GM19043 (cell line): ENCODE data around the gene PTPRD.

Experiments used
- ATAC-seq: cut with Tn5 transposase; IDR thresholded peaks from one replicate; pipeline ENCODE4 v1.9.1; 2021; ENCODE audit warnings: low read depth; ENCODE audit not compliant: unreplicated experiment

Gene PTPRD

GRCh38 chr9:8895106-8895860 is 1717.5 kb downstream of the PTPRD start:
- ATAC-seq: no peak

- ATAC-seq: no peak
Measured at GRCh38 chr9:8890695-8891094, 1722.1 kb downstream of the PTPRD start.

- ATAC-seq: no peak
Measured at GRCh38 chr9:8889100-8889499, 1723.7 kb downstream of the PTPRD start.

- ATAC-seq: no peak
Measured at GRCh38 chr9:8888591-8888990, 1724.2 kb downstream of the PTPRD start.

- no peak for ATAC-seq
Measured at GRCh38 chr9:8887369-8887768, 1725.4 kb downstream of the PTPRD start.

GRCh38 chr9:8883321-8883720 is 1729.5 kb downstream of the PTPRD start:
- no peak for ATAC-seq

- ATAC-seq: no peak
Measured at GRCh38 chr9:8880060-8880459, 1732.7 kb downstream of the PTPRD start.

GRCh38 chr9:8879284-8879683 is 1733.5 kb downstream of the PTPRD start:
- ATAC-seq: no peak

GRCh38 chr9:8877753-8878494 is 1734.9 kb downstream of the PTPRD start:
- no peak for ATAC-seq

GRCh38 chr9:8876303-8876702 is 1736.5 kb downstream of the PTPRD start:
- no peak for ATAC-seq

GRCh38 chr9:8874482-8874881 is 1738.3 kb downstream of the PTPRD start:
- ATAC-seq: no peak

- no peak for ATAC-seq
Measured at GRCh38 chr9:8872802-8873201, 1740.0 kb downstream of the PTPRD start.

- no peak for ATAC-seq
Measured at GRCh38 chr9:8871796-8872445, 1740.9 kb downstream of the PTPRD start.

GRCh38 chr9:8871396-8871795 is 1741.4 kb downstream of the PTPRD start:
- no peak for ATAC-seq

GRCh38 chr9:8869812-8870211 is 1743.0 kb downstream of the PTPRD start:
- no peak for ATAC-seq

GRCh38 chr9:8868632-8869031 is 1744.2 kb downstream of the PTPRD start:
- no peak for ATAC-seq

GRCh38 chr9:8867148-8867547 is 1745.7 kb downstream of the PTPRD start:
- no peak for ATAC-seq

- no peak for ATAC-seq
Measured at GRCh38 chr9:8864545-8864896, 1748.3 kb downstream of the PTPRD start.

GRCh38 chr9:8863886-8864544 is 1748.8 kb downstream of the PTPRD start:
- ATAC-seq: no peak

- ATAC-seq: no peak
Measured at GRCh38 chr9:8863069-8863468, 1749.7 kb downstream of the PTPRD start.

GRCh38 chr9:8860925-8861324 is 1751.9 kb downstream of the PTPRD start:
- ATAC-seq: no peak
